Left ventricle myocardium inferior (tissue), 1 donor: Measurements from ENCODE around the gene NAALADL2. TPM values are rescaled to one million over a fixed set of nuclear protein-coding genes. Genes with fewer than 3 reads are reported as not detected.

Source experiments
- DNase-seq: peaks from one replicate; pipeline ENCODE4 v3.0.0-alpha.2; 2020
- H3K27ac ChIP-seq: fragments of 200-600 bp; replicated peaks from 2 replicates; pipeline ENCODE4 v1.8.0; 2021
- H3K27me3 ChIP-seq: fragments of 200-600 bp; 2 replicates; pipeline ENCODE4 v1.8.0; 2021; ENCODE audit warnings: low read depth
- H3K36me3 ChIP-seq: fragments of 200-600 bp; 2 replicates; pipeline ENCODE4 v1.8.0; 2021
- H3K4me1 ChIP-seq: fragments of 200-600 bp; 2 replicates; pipeline ENCODE4 v1.8.0; 2021
- H3K4me3 ChIP-seq: fragments of 200-600 bp; 2 replicates; pipeline ENCODE4 v1.8.0; 2021; ENCODE audit warnings: mild to moderate bottlenecking, moderate library complexity
- H3K9me3 ChIP-seq: fragments of 200-600 bp; replicated peaks from 2 replicates; pipeline ENCODE4 v1.8.0; 2021
- CTCF ChIP-seq: fragments of 200-600 bp; IDR thresholded peaks from 2 replicates; pipeline ENCODE4 v1.8.0; 2021; ENCODE audit warnings: antibody characterized with exemption, mild to moderate bottlenecking, borderline replicate concordance
- intact Hi-C: fragments of 100-400 bp; cut with micrococcal nuclease; formaldehyde crosslinking; loops from one replicate; pipeline ENCODE4 v1.11.0; 2022
- total RNA-seq: library from RNA; stranded (reverse); fragmentation: NEBNext Ultra II Directional; extraction: Animal tissue kit (Norgen Biotek cat#: 25700); gene quantifications from one replicate; pipeline ENCODE4 v1.2.1, GENCODE V29; 2021
- donor health status: DM: no; HTN: yes; CAD: no; lungs with severe emphysema.

NAALADL2 gene
- total RNA-seq, 1 donor from 2014 or later: 5.8 TPM

- no peak overlapping the region for H3K4me3 ChIP-seq
- intact Hi-C loops: no loop called here
Observed at GRCh38 chr3:175590745-175591144, 731.6 kb downstream of the NAALADL2 start.

GRCh38 chr3:175591375-175591774 is 732.2 kb downstream of the NAALADL2 start:
- no peak for TF ChIP-seq CTCF
- no peaks in the 10 kb centered on the region for H3K4me1 ChIP-seq
- no peak for DNase-seq
- H3K27me3 ChIP-seq: no peaks in the 10 kb centered on the region
- no peak overlapping the region for H3K27ac ChIP-seq
- H3K9me3 ChIP-seq: peaks cover 23% of the 10 kb centered on the region
- intact Hi-C loops: no loop called here
- H3K4me3 ChIP-seq: no peak overlapping the region
- no peaks in the 10 kb centered on the region for H3K36me3 ChIP-seq

More at GRCh38 chr3:175590745-175591144, 731.6 kb downstream of the NAALADL2 start:
- TF ChIP-seq CTCF: no peak
- Histone ChIP-seq H3K36me3 (no peaks in the 10 kb centered on the region), H3K9me3 (peaks cover 23% of the 10 kb centered on the region), H3K27ac (no peak overlapping the region), H3K4me1 (no peaks in the 10 kb centered on the region), H3K27me3 (no peaks in the 10 kb centered on the region)
- no peak for DNase-seq

- H3K4me1 ChIP-seq: no peaks in the 10 kb centered on the region
- no peak overlapping the region for H3K27ac ChIP-seq
- H3K36me3 ChIP-seq: no peaks in the 10 kb centered on the region
- intact Hi-C loops: no loop called here
- peaks cover 23% of the 10 kb centered on the region for H3K9me3 ChIP-seq
- no peak for TF ChIP-seq CTCF
- DNase-seq: no peak
- H3K4me3 ChIP-seq: no peak overlapping the region
- H3K27me3 ChIP-seq: no peaks in the 10 kb centered on the region
Observed at GRCh38 chr3:175593331-175593730, 734.2 kb downstream of the NAALADL2 start.

- no peak for DNase-seq
- TF ChIP-seq CTCF: no peak
- H3K4me1 ChIP-seq: no peaks in the 10 kb centered on the region
- H3K36me3 ChIP-seq: no peaks in the 10 kb centered on the region
- intact Hi-C loops: no loop called here
- no peak overlapping the region for H3K27ac ChIP-seq
- peaks cover 20% of the 10 kb centered on the region for H3K9me3 ChIP-seq
- no peaks in the 10 kb centered on the region for H3K27me3 ChIP-seq
- H3K4me3 ChIP-seq: no peak overlapping the region
Observed at GRCh38 chr3:175598740-175599139, 739.6 kb downstream of the NAALADL2 start.

GRCh38 chr3:175601521-175601920 is 742.4 kb downstream of the NAALADL2 start:
- no peak for DNase-seq
- TF ChIP-seq CTCF: no peak
- no peak overlapping the region for H3K27ac ChIP-seq
- intact Hi-C loops: no loop called here
- no peak overlapping the region for H3K4me3 ChIP-seq
- H3K4me1 ChIP-seq: no peaks in the 10 kb centered on the region
- no peaks in the 10 kb centered on the region for H3K36me3 ChIP-seq
- no peaks in the 10 kb centered on the region for H3K27me3 ChIP-seq
- no peaks in the 10 kb centered on the region for H3K9me3 ChIP-seq

- H3K27ac ChIP-seq: no peak overlapping the region
- no peaks in the 10 kb centered on the region for H3K9me3 ChIP-seq
- H3K27me3 ChIP-seq: no peaks in the 10 kb centered on the region
- no peak overlapping the region for H3K4me3 ChIP-seq
- intact Hi-C loops: no loop called here
- TF ChIP-seq CTCF: no peak
- H3K4me1 ChIP-seq: no peaks in the 10 kb centered on the region
- H3K36me3 ChIP-seq: no peaks in the 10 kb centered on the region
- no peak for DNase-seq
Observed at GRCh38 chr3:175605851-175606250, 746.7 kb downstream of the NAALADL2 start.
